Thyroid gland (tissue), 4 donors: ENCODE data around the gene ARHGAP4.

Source experiments
- CTCF ChIP-seq, 6 experiments: fragments of 200-600 bp in 3 of 6; fragments of 450-650 bp in 3 of 6; sonication (generic) in 3 of 6; IDR thresholded peaks; one replicate each; pipeline ENCODE4 v1.5.1; 2016 to 2019; ENCODE audit warnings: antibody characterized with exemption in 6 of 6, mild to moderate bottlenecking in 2 of 6, inconsistent platforms in 1 of 6, moderate library complexity in 1 of 6
- POLR2A ChIP-seq, 2 donors: fragments of 450-650 bp; IDR thresholded peaks; one replicate each; pipeline ENCODE4 v1.6.1; 2017; ENCODE audit warnings: antibody characterized with exemption in 2 of 2, mild to moderate bottlenecking in 2 of 2, moderate library complexity in 1 of 2

- no peak for TF ChIP-seq POLR2A (IDR thresholded peaks at IDR 0.05)
- TF ChIP-seq CTCF (IDR thresholded peaks at IDR 0.05): no peak
Measured at GRCh38 chrX:153934148-153934761, 8.2 kb upstream of the ARHGAP4 start.
